Keratinocyte (primary cell): ENCODE data around the gene DAB1.

Experiments used
- CTCF ChIP-seq, 3 experiments: IDR thresholded peaks in 1 of 3; conservative IDR thresholded peaks in 1 of 3; optimal IDR thresholded peaks in 1 of 3; 2 replicates in 2 of 3; 3 replicates in 1 of 3; pipeline versions ENCODE3 to v1.5.1; 2011; ENCODE audit warnings: low read length in 3 of 3, mild to moderate bottlenecking in 3 of 3, moderate library complexity in 2 of 3, control low read depth in 1 of 3, inconsistent platforms in 1 of 3; ENCODE audit not compliant: insufficient read depth in 2 of 3; ENCODE audit errors: extremely low read depth in 1 of 3
- EZH2 ChIP-seq: IDR thresholded peaks from one replicate; pipeline ENCODE4 v1.6.1; 2012; ENCODE audit warnings: inconsistent platforms, mild to moderate bottlenecking, low read length, moderate library complexity

- TF ChIP-seq CTCF (optimal IDR thresholded peaks at IDR 0.05 in 1 of 3, IDR thresholded peaks at IDR 0.05 in 1 of 3, conservative IDR thresholded peaks at IDR 0.05 in 1 of 3; ENCODE audit: extremely low read depth in 1 of 3, insufficient read depth in 2 of 3, low read length in 3 of 3): no peak
- TF ChIP-seq EZH2: no peak
Observed at GRCh38 chr1:57411262-57411661, 12.6 kb downstream of the DAB1 start.
